NB4 (cell line): ENCODE results near the gene TPRG1L.

ENCODE experiments used
- MYC ChIP-seq: IDR thresholded peaks from 2 replicates; pipeline ENCODE4 v1.6.1; 2011; ENCODE audit warnings: low read depth, low read length
- POLR2A ChIP-seq: IDR thresholded peaks from 2 replicates; pipeline ENCODE4 v1.6.1; 2011; ENCODE audit warnings: mild to moderate bottlenecking; ENCODE audit not compliant: insufficient read length; ENCODE audit errors: extremely low read depth
- TF ChIP-seq, protein P1 (sequence below): IDR thresholded peaks from 2 replicates; pipeline ENCODE4 v1.6.1; 2011; ENCODE audit warnings: low read depth, low read length
- TF ChIP-seq, protein P2 (sequence below): IDR thresholded peaks from one replicate; pipeline ENCODE4 v1.5.1; 2012; ENCODE audit warnings: low read depth, low read length

DNA sequence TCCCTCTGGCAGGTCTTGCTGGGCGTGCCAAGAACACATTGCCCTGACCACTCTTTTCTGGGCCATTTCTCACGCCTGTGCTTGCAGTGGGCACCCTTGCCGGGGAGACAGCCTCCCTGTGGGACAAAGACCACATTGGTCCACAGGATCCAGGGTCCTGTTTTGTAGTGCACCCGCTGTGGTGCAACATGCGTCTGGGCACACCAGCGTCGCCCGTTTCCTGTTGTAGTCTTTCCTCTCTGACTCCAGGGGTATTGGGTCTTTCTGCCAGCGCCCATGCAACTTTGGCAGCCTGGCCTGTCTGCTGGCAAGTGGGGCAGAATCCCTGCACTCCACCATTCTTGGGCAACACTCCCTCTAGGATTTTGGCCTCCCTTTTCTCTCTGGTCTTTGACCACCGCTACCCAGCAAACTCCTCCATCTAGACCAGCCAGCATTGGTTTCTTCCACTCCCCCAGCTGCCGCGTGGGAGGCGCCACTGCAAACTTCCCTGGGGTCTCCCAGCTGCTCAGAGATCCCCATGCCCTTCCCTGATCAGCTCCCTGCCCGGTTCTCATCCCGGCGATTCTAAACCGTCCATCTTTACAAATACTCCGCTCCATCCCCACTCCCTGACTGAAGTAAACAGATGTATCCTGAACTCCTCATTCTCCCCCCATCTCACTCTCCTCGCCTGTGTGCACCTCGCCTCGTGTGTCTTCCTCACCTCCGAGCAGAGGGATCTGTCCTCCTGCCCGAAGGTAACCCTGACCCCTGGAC, 1.2 kb upstream of the TPRG1L start:
- TF ChIP-seq, protein P1, sequence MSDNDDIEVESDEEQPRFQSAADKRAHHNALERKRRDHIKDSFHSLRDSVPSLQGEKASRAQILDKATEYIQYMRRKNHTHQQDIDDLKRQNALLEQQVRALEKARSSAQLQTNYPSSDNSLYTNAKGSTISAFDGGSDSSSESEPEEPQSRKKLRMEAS, result no peak
- TF ChIP-seq, protein P2, sequence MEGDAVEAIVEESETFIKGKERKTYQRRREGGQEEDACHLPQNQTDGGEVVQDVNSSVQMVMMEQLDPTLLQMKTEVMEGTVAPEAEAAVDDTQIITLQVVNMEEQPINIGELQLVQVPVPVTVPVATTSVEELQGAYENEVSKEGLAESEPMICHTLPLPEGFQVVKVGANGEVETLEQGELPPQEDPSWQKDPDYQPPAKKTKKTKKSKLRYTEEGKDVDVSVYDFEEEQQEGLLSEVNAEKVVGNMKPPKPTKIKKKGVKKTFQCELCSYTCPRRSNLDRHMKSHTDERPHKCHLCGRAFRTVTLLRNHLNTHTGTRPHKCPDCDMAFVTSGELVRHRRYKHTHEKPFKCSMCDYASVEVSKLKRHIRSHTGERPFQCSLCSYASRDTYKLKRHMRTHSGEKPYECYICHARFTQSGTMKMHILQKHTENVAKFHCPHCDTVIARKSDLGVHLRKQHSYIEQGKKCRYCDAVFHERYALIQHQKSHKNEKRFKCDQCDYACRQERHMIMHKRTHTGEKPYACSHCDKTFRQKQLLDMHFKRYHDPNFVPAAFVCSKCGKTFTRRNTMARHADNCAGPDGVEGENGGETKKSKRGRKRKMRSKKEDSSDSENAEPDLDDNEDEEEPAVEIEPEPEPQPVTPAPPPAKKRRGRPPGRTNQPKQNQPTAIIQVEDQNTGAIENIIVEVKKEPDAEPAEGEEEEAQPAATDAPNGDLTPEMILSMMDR, result no peak
- TF ChIP-seq POLR2A, result no peak
- TF ChIP-seq MYC, result no peak
